ENCODE measurements around the gene AEBP1. TPM values are rescaled to one million over a fixed set of nuclear protein-coding genes. Genes with fewer than 3 reads are reported as not detected.

The AEBP1 gene
- total RNA-seq: 241 and 333 TPM in 2 replicates

DNA sequence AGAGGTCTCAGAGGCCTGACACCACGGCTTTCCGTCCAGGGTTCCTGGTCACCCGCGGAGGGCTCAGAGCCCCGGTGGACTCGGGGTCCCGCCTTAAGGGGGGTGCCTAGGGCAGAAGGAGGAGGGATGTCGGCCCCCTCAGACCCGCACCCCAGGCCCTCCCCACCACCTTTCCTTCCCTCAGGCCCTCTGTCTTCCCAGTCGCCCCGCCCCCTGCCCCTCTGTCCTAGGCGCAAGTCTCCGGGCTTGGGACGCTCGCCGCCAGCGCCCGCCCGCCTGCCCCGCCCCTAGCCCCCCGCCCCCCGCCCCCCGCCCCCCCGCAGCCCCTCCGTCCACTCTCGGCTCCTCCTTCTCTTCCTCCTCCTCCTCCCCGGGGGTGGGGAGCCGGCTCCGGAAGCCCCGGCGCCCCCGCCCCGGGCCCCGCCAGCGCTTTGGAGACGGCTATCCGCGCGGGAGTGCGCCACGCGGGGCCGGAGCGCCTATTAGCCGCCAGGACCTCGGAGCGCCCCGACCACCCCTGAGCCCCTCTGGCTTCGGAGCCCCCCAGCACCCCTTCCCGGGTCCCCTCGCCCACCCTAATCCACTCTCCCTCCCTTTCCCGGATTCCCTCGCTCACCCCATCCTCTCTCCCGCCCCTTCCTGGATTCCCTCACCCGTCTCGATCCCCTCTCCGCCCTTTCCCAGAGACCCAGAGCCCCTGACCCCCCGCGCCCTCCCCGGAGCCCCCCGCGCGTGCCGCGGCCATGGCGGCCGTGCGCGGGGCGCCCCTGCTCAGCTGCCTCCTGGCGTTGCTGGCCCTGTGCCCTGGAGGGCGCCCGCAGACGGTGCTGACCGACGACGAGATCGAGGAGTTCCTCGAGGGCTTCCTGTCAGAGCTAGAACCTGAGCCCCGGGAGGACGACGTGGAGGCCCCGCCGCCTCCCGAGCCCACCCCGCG lies at the start of gene AEBP1:
Gene AEBP1, plus strand, starts transcription at position 423 of the 937 bp plus-strand sequence. Its CDS starts 321 bp downstream, at position 744.

DNA sequence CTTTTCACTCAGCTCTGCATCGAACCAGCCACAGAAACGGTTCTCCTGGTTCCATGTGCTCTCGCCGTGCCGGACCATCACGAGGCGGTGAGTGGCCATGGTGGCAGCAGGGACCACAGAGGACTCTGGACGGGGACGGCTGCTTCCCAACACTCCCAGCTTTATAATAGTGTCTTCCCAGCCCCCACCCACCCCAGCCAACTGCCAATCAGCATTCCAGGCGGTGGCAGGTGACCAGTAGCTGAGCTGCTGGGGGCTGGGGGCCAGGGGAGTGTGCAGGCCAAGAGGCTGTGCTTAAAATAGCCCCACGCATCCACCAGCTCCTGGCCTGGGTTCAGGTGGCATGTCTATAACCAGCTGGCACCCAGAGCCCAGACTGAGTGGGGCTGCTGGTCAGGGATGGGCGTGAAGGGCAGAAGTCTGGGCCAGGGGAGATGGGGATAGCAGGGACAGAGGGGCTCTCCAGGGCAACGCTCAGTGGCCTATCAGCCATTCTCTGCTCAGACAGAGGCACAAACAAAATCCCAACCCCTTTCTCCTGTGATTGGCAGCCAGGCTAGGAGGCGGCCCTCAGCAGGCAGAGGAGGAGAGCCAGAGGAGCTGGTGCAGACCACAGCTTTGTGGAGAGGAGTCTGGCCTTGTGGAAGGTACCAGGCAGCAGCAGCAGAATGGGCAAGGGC lies 38.6 kb upstream of the AEBP1 start, which contains the start of gene PGAM2:
Gene PGAM2, minus strand, starts transcription at position 137 of the 680 bp plus-strand sequence. Its CDS starts 38 bp downstream, at position 99.

DNA sequence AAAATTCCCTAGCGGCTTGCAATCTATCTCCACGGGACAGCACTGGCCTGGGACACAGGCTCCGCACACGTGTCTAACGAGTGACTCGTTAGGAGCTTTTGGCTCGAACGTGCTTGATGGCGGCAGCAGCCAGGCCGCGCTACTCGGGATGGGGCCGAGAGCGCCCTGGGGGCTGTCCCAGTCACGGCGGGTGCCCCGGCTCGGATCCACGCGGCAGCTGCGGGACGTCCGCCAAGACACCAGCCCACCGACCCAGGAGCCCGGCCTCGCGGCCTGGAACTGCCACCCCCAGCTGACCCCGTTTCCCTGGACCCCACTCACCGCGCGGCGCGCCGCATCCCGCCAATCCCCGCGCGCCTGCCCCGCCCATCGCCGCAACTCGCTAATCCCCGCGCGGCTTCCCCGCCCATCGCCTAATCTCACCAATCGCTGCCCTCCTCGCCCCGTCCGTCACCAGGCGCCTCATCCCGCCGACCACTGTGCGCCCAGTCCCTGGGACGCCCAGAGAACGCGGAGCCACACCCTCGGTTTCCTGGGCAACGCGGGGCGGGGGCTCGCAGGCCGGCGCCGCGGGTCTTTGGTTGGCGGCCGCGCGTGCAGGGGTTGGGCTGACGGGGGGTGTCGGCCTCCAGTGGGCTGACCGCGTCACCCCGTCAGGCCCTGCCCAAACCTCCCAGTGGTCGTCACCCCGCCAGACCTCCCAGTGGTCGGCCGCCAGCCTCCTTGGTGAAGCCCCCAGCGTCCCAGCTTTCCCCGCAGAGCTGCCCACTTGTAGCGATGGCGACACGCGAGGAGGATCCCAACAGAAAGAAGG lies 19.3 kb downstream of the AEBP1 start, which contains the start of gene POLD2:
Gene POLD2, minus strand, starts transcription at position 359 of the 814 bp plus-strand sequence. CDS start 1,495 bp downstream, outside the sequence.

DNA sequence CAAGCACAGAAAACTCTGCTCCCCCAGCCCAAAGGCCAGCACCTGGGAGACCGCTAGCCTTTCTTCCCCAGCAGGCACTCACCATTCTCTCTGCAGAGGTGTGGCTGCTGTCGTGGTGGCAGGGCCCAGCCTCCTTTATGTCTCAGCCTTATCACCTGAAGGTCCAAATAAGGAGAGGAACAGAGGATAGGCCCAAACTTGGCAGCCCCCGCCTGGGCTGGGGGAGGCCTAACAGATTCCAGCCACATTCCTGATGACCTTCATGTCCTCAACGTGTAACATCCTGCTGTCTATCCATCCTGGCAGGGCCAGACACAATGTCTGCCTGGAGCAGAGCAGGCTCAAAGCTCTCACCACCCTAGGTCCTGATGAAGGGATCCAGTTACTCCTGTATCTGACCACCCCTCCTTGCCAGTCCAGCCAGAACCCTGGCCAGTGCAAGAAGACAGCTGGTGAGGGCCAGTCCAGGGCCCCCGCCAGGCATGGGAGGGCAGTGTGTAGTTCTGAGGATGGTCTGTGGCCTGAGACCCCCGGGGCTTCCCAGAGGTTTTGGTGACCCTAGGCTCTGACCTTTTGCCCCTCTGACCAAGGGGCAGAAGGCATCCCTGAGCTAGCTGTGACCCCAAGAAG lies 37.2 kb downstream of the AEBP1 start, which contains the start of gene MYL7:
Gene MYL7, minus strand, starts transcription at position 112 of the 630 bp plus-strand sequence. Its CDS starts 27 bp downstream, at position 85.

Other genes starting within 250 kb of the AEBP1 start
- 54.7 and 56.6 TPM in 2 replicates for gene MRPS24, start 234.8 kb upstream of the AEBP1 start, total RNA-seq
- gene URGCP, start 197.7 kb upstream of the AEBP1 start, total RNA-seq: 29.5 and 35.7 TPM in 2 replicates
- 14.6 and 23.3 TPM in 2 replicates for gene UBE2D4, start 177.9 kb upstream of the AEBP1 start, total RNA-seq
- gene SPDYE1, start 106.4 kb upstream of the AEBP1 start, total RNA-seq: not detected in 2 replicates
- gene DBNL, start 59.6 kb upstream of the AEBP1 start, total RNA-seq: 138 and 153 TPM in 2 replicates
- gene PGAM2, start 38.8 kb upstream of the AEBP1 start, total RNA-seq: 0.52 and 3.3 TPM in 2 replicates
- 16.6 and 18.7 TPM in 2 replicates for gene POLM, start 21.8 kb upstream of the AEBP1 start, total RNA-seq
- 91.0 and 92.2 TPM in 2 replicates for gene POLD2, start 19.2 kb downstream of the AEBP1 start, total RNA-seq
- not detected in 2 replicates for gene MYL7, start 37.0 kb downstream of the AEBP1 start, total RNA-seq
- gene GCK, start 85.1 kb downstream of the AEBP1 start, total RNA-seq: 1.0 and 1.4 TPM in 2 replicates
- 99.3 and 123 TPM in 2 replicates for gene YKT6, start 96.6 kb downstream of the AEBP1 start, total RNA-seq
- gene CAMK2B, start 221.2 kb downstream of the AEBP1 start, total RNA-seq: 0.26 and 0.63 TPM in 2 replicates

Data from smooth muscle cell of the pulmonary artery (primary cell).